ENCODE data around the gene NUCB1.
"Not testable (repeated sequence)": the region's sequence is repeated elsewhere in the genome, so short reads cannot be mapped to it uniquely, and the experiment has no call there.

The NUCB1 gene

DNA sequence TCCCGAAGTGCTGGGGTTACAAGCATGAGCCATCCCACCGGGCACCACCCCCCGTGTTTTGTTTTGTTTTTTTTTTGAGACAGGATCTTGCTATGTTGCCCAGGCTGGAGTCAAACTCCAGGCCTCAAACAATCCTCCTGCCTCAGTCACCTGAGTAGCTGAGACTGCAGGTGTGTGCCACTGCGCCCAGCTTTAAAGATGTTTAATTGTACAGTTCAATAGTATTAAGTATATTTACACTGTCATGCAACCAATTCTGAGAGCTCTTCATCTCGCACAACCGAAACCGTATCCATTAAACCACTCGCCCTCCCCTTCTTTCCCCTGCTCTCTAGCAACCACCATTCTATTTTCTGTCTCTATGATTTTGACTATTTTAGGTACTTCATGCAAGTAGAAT lies 15.6 kb downstream of the NUCB1 start:
- H3K36me3 ChIP-seq (ENCODE audit: control insufficient read depth in 1 of 2, insufficient read depth in 2 of 2, low read length in 2 of 2) = peaks cover 53 to 60% of the 10 kb centered on the region in 2 experiments

DNA sequence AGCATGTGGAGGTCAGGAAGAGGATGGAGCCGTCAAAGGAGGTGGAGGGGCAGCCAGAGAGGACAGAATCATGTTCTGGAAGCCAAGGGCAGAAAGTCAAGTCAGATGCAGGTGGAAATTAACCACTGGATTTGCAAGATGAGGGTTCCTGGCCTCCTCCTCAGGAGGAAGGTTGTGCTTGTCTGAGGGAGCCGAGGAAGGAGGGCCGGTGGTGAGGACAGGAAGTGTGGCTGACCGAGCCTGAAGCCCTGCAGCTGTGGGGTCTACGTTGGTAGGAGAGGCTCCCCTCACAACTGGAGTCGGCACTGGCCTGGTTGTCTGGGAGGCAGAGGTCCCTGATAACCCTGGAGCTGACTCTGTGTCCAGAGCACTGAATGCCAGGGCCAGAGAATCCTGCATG lies 18.0 kb downstream of the NUCB1 start:
- no CpG with 5 or more reads among the region's 6 CpGs for whole genome bisulfite sequencing (ENCODE audit: extremely low coverage, insufficient coverage, insufficient read length)

More for the DNA sequence above, 15.6 kb downstream of the NUCB1 start:
- H3K79me1 ChIP-seq (ENCODE audit: low read length) = no peaks in the 10 kb centered on the region
- H3K79me2 ChIP-seq (ENCODE audit: control insufficient read depth, insufficient read depth, low read length, poor library complexity) = no peaks in the 10 kb centered on the region
- H3K4me3 ChIP-seq (ENCODE audit: low read depth, low read length) = no peak overlapping the region
- H3K9me3 ChIP-seq (ENCODE audit: insufficient read depth, low read depth, low read length) = no peaks in the 10 kb centered on the region
- H3K27ac ChIP-seq (ENCODE audit: low read depth, low read length) = no peak overlapping the region
- no peaks in the 10 kb centered on the region for H3K27me3 ChIP-seq (ENCODE audit: insufficient read depth, low read length)
- H4K8ac ChIP-seq (ENCODE audit: low read depth, low read length) = no peak overlapping the region
- H3K4me2 ChIP-seq (ENCODE audit: low read length) = no peak overlapping the region
- H2BK120ac ChIP-seq (ENCODE audit: insufficient read depth, low read length, poor library complexity) = no peak overlapping the region
- H3K4ac ChIP-seq (ENCODE audit: low read depth, low read length) = no peak overlapping the region
- H3K14ac ChIP-seq (ENCODE audit: low read length) = no peak overlapping the region
- H3K9ac ChIP-seq (ENCODE audit: low read length) = no peak overlapping the region
- WGBS (ENCODE audit: extremely low coverage, insufficient coverage, insufficient read length) = no CpG with 5 or more reads among the region's 8 CpGs
- no peak overlapping the region for H2AFZ ChIP-seq (ENCODE audit: insufficient read depth, low read length, poor library complexity)
- no peak overlapping the region for H2BK5ac ChIP-seq (ENCODE audit: low read depth, low read length, poor library complexity)
- H2BK12ac ChIP-seq (ENCODE audit: low read length) = no peak overlapping the region
- no peak overlapping the region for H3K18ac ChIP-seq (ENCODE audit: low read length)
- H4K91ac ChIP-seq (ENCODE audit: low read depth, low read length) = no peak overlapping the region
- DNase-seq = no peak
- no peak overlapping the region for H4K12ac ChIP-seq (ENCODE audit: low read depth, low read length)
- no peak overlapping the region for H3K23ac ChIP-seq (ENCODE audit: low read length)
- no peak overlapping the region for H2AK5ac ChIP-seq (ENCODE audit: low read length)
- H3K4me1 ChIP-seq (ENCODE audit: control insufficient read depth in 1 of 2, insufficient read depth in 2 of 2, low read length in 2 of 2) = peaks cover 0 to 4% of the 10 kb centered on the region in 2 experiments

DNA sequence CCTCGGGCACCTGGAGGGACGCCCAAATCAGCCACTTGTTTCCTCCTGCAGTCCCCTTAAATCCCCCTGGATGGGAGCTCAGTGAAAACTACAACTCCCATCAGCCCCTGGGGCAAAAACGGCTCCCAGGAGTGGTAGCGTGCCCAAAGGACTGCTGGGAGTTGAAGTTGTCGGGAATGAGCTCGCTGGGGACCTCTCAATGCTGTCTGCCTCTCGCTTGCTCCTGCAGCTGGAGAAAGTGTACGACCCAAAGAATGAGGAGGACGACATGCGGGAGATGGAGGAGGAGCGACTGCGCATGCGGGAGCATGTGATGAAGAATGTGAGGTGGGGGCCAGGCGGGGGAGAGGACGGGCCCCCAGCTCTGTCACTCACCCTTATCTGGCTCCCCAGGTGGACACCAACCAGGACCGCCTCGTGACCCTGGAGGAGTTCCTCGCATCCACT lies 18.7 kb downstream of the NUCB1 start:
- WGBS (ENCODE audit: extremely low coverage, insufficient coverage, insufficient read length) = no CpG with 5 or more reads among the region's 18 CpGs
- no peak overlapping the region for H2AK5ac ChIP-seq (ENCODE audit: low read length)
- no peaks in the 10 kb centered on the region for H3K27me3 ChIP-seq (ENCODE audit: insufficient read depth, low read length)
- H4K12ac ChIP-seq (ENCODE audit: low read depth, low read length) = no peak overlapping the region
- peak in 1 of 2 donors; percentile 51 for DNase-seq
- no peak overlapping the region for H3K27ac ChIP-seq (ENCODE audit: low read depth, low read length)
- no peak overlapping the region for H2BK12ac ChIP-seq (ENCODE audit: low read length)
- no peak overlapping the region for H3K4ac ChIP-seq (ENCODE audit: low read depth, low read length)
- no peak overlapping the region for H2BK120ac ChIP-seq (ENCODE audit: insufficient read depth, low read length, poor library complexity)
- no peak overlapping the region for H4K8ac ChIP-seq (ENCODE audit: low read depth, low read length)
- no peak overlapping the region for H3K23ac ChIP-seq (ENCODE audit: low read length)
- H3K79me2 ChIP-seq (ENCODE audit: control insufficient read depth, insufficient read depth, low read length, poor library complexity) = no peaks in the 10 kb centered on the region
- no peaks in the 10 kb centered on the region for H3K4me1 ChIP-seq (ENCODE audit: control insufficient read depth in 1 of 2, insufficient read depth in 2 of 2, low read length in 2 of 2)
- no peak overlapping the region for H3K4me3 ChIP-seq (ENCODE audit: low read depth, low read length)
- no peak overlapping the region for H2AFZ ChIP-seq (ENCODE audit: insufficient read depth, low read length, poor library complexity)
- no peak overlapping the region for H3K4me2 ChIP-seq (ENCODE audit: low read length)
- no peak overlapping the region for H4K91ac ChIP-seq (ENCODE audit: low read depth, low read length)
- H3K18ac ChIP-seq (ENCODE audit: low read length) = no peak overlapping the region
- peaks cover 55 to 58% of the 10 kb centered on the region in 2 experiments for H3K36me3 ChIP-seq (ENCODE audit: control insufficient read depth in 1 of 2, insufficient read depth in 2 of 2, low read length in 2 of 2)
- no peak overlapping the region for H2BK5ac ChIP-seq (ENCODE audit: low read depth, low read length, poor library complexity)
- no peak overlapping the region for H3K14ac ChIP-seq (ENCODE audit: low read length)
- H3K9ac ChIP-seq (ENCODE audit: low read length) = no peak overlapping the region
- no peaks in the 10 kb centered on the region for H3K79me1 ChIP-seq (ENCODE audit: low read length)
- H3K9me3 ChIP-seq (ENCODE audit: insufficient read depth, low read depth, low read length) = no peaks in the 10 kb centered on the region

More for the DNA sequence above, 18.0 kb downstream of the NUCB1 start:
- H3K18ac ChIP-seq (ENCODE audit: low read length) = no peak overlapping the region
- H3K4me2 ChIP-seq (ENCODE audit: low read length) = no peak overlapping the region
- H3K79me1 ChIP-seq (ENCODE audit: low read length) = no peaks in the 10 kb centered on the region
- H3K36me3 ChIP-seq (ENCODE audit: control insufficient read depth in 1 of 2, insufficient read depth in 2 of 2, low read length in 2 of 2) = peaks cover 60% of the 10 kb centered on the region in 2 experiments
- no peak overlapping the region for H2AFZ ChIP-seq (ENCODE audit: insufficient read depth, low read length, poor library complexity)
- no peak overlapping the region for H4K8ac ChIP-seq (ENCODE audit: low read depth, low read length)
- no peak overlapping the region for H2BK12ac ChIP-seq (ENCODE audit: low read length)
- H2BK120ac ChIP-seq (ENCODE audit: insufficient read depth, low read length, poor library complexity) = no peak overlapping the region
- no peaks in the 10 kb centered on the region for H3K9me3 ChIP-seq (ENCODE audit: insufficient read depth, low read depth, low read length)
- no peak overlapping the region for H2BK5ac ChIP-seq (ENCODE audit: low read depth, low read length, poor library complexity)
- no peak for DNase-seq
- H3K4ac ChIP-seq (ENCODE audit: low read depth, low read length) = no peak overlapping the region
- H4K91ac ChIP-seq (ENCODE audit: low read depth, low read length) = no peak overlapping the region
- peaks cover 0 to 4% of the 10 kb centered on the region in 2 experiments for H3K4me1 ChIP-seq (ENCODE audit: control insufficient read depth in 1 of 2, insufficient read depth in 2 of 2, low read length in 2 of 2)
- no peak overlapping the region for H3K9ac ChIP-seq (ENCODE audit: low read length)
- no peak overlapping the region for H3K14ac ChIP-seq (ENCODE audit: low read length)
- no peak overlapping the region for H2AK5ac ChIP-seq (ENCODE audit: low read length)
- no peaks in the 10 kb centered on the region for H3K79me2 ChIP-seq (ENCODE audit: control insufficient read depth, insufficient read depth, low read length, poor library complexity)
- H3K4me3 ChIP-seq (ENCODE audit: low read depth, low read length) = no peak overlapping the region
- H4K12ac ChIP-seq (ENCODE audit: low read depth, low read length) = no peak overlapping the region
- H3K27ac ChIP-seq (ENCODE audit: low read depth, low read length) = no peak overlapping the region
- no peak overlapping the region for H3K23ac ChIP-seq (ENCODE audit: low read length)
- no peaks in the 10 kb centered on the region for H3K27me3 ChIP-seq (ENCODE audit: insufficient read depth, low read length)

DNA sequence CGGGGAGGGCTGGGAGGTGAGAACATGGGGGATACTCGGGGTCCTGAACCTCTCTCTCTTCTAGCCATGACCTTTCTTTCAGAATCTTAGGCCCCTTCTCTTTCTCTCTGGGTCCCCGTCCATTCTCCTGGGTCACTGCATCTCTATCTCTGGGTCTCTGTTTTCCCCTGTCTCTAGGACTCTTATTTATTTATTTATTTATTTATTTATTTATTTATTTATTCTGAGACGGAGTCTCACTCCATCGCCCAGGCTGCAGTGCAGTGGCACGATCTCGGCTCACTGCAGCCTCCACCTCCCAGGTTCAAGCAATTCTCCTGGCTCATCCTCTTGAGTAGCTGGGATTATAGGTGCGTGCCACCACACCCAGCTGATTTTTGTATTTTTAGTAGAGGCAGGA lies 19.2 kb downstream of the NUCB1 start:
- DNase-seq; H3K4me3 ChIP-seq (ENCODE audit: low read depth, low read length): not testable (repeated sequence)

More for the DNA sequence above, 19.2 kb downstream of the NUCB1 start:
- not testable (repeated sequence) for H3K27ac ChIP-seq (ENCODE audit: low read depth, low read length); H2BK12ac ChIP-seq (ENCODE audit: low read length); H3K9ac ChIP-seq (ENCODE audit: low read length); H3K27me3 ChIP-seq (ENCODE audit: insufficient read depth, low read length); H3K14ac ChIP-seq (ENCODE audit: low read length); H3K4me2 ChIP-seq (ENCODE audit: low read length); H2BK120ac ChIP-seq (ENCODE audit: insufficient read depth, low read length, poor library complexity); H4K8ac ChIP-seq (ENCODE audit: low read depth, low read length); H3K9me3 ChIP-seq (ENCODE audit: insufficient read depth, low read depth, low read length); H4K12ac ChIP-seq (ENCODE audit: low read depth, low read length); H3K4me1 ChIP-seq (ENCODE audit: control insufficient read depth in 1 of 2, insufficient read depth in 2 of 2, low read length in 2 of 2); H3K23ac ChIP-seq (ENCODE audit: low read length); H3K4ac ChIP-seq (ENCODE audit: low read depth, low read length); H3K18ac ChIP-seq (ENCODE audit: low read length); H4K91ac ChIP-seq (ENCODE audit: low read depth, low read length); H3K79me1 ChIP-seq (ENCODE audit: low read length); H2AK5ac ChIP-seq (ENCODE audit: low read length); H2BK5ac ChIP-seq (ENCODE audit: low read depth, low read length, poor library complexity); H2AFZ ChIP-seq (ENCODE audit: insufficient read depth, low read length, poor library complexity); H3K79me2 ChIP-seq (ENCODE audit: control insufficient read depth, insufficient read depth, low read length, poor library complexity)
- no CpG with 5 or more reads among the region's 8 CpGs for WGBS (ENCODE audit: extremely low coverage, insufficient coverage, insufficient read length)
- H3K36me3 ChIP-seq (ENCODE audit: control insufficient read depth in 1 of 2, insufficient read depth in 2 of 2, low read length in 2 of 2) = peaks cover 55% of the 10 kb centered on the region in 2 experiments

Measured in trophoblast cell (in vitro differentiated cells and primary cell).